Keratinocyte (primary cell): Measurements from ENCODE around the gene SPDYE8. TPM values are rescaled to one million over a fixed set of nuclear protein-coding genes. Genes with fewer than 3 reads are reported as not detected.
"Not testable (repeated sequence)": the region's sequence is repeated elsewhere in the genome, so short reads cannot be mapped to it uniquely, and the experiment has no call there.

Experiments
- DNase-seq: peaks from one replicate; pipeline ENCODE4 v3.0.0-alpha.2; 2011; ENCODE audit warnings: low read depth, missing footprints, low spot score
- FAIRE-seq: peaks from 2 replicates; lab custom pipeline; 2011; peaks lifted over from hg19 to GRCh38; lab: Jason Lieb, UNC
- H2AFZ ChIP-seq: 2 replicates; pipeline ENCODE4 v1.6.0; 2012; ENCODE audit warnings: low read length, control low read depth, inconsistent platforms; ENCODE audit not compliant: control insufficient read depth
- H3K27ac ChIP-seq: 2 replicates; pipeline ENCODE4 v1.5.1; 2011; ENCODE audit warnings: low read length; ENCODE audit not compliant: control insufficient read depth, insufficient read depth
- H3K27me3 ChIP-seq: 3 replicates; pipeline ENCODE4 v1.6.0; 2011; ENCODE audit warnings: low read length; ENCODE audit not compliant: control insufficient read depth, insufficient read depth; ENCODE audit errors: extremely low read depth
- H3K36me3 ChIP-seq, 2 experiments: 2 replicates in 1 of 2; 3 replicates in 1 of 2; pipeline ENCODE4 v1.5.1; 2011; ENCODE audit warnings: low read length in 2 of 2, mild to moderate bottlenecking in 1 of 2; ENCODE audit not compliant: control insufficient read depth in 2 of 2, insufficient read depth in 2 of 2; ENCODE audit errors: extremely low read depth in 1 of 2
- H3K4me1 ChIP-seq: 3 replicates; pipeline ENCODE4 v1.5.1; 2011; ENCODE audit warnings: low read length; ENCODE audit not compliant: control insufficient read depth, insufficient read depth; ENCODE audit errors: extremely low read depth
- H3K4me2 ChIP-seq: 3 replicates; pipeline ENCODE4 v1.6.0; 2011; ENCODE audit warnings: low read depth, low read length; ENCODE audit not compliant: control insufficient read depth, insufficient read depth; ENCODE audit errors: extremely low read depth
- H3K4me3 ChIP-seq, 3 experiments: fragments of 200-600 bp in 1 of 3; sonication (generic) in 1 of 3; 2 replicates in 2 of 3; 3 replicates in 1 of 3; pipeline ENCODE4 v1.5.1; 2011 to 2016; ENCODE audit warnings: low read length in 3 of 3, mild to moderate bottlenecking in 3 of 3, control low read depth in 2 of 3, inconsistent platforms in 1 of 3, low read depth in 1 of 3, mixed read lengths in 1 of 3, mixed run types in 1 of 3, moderate library complexity in 1 of 3; ENCODE audit not compliant: control insufficient read depth in 2 of 3, insufficient read depth in 2 of 3; ENCODE audit errors: extremely low read depth in 1 of 3
- H3K79me2 ChIP-seq: 2 replicates; pipeline ENCODE4 v1.6.0; 2012; ENCODE audit warnings: low read length; ENCODE audit not compliant: control insufficient read depth, insufficient read depth
- H3K9ac ChIP-seq: 3 replicates; pipeline ENCODE4 v1.6.0; 2011; ENCODE audit warnings: low read length; ENCODE audit not compliant: control insufficient read depth, insufficient read depth; ENCODE audit errors: extremely low read depth
- H3K9me1 ChIP-seq: 3 replicates; pipeline ENCODE4 v1.6.0; 2011; ENCODE audit warnings: low read length; ENCODE audit not compliant: control insufficient read depth, insufficient read depth; ENCODE audit errors: extremely low read depth
- H3K9me3 ChIP-seq: 2 replicates; pipeline ENCODE4 v1.5.1; 2012; ENCODE audit warnings: low read depth, low read length; ENCODE audit not compliant: control insufficient read depth
- H4K20me1 ChIP-seq: 3 replicates; pipeline ENCODE4 v1.6.0; 2011; ENCODE audit warnings: low read length; ENCODE audit not compliant: control insufficient read depth, insufficient read depth; ENCODE audit errors: extremely low read depth
- dilution Hi-C: fragments of 300-500 bp; cut with MboI; formaldehyde crosslinking; loops from one replicate; pipeline ENCODE4 v1.7.0; 2020; ENCODE audit warnings: low sequenced_read_pairs; ENCODE audit not compliant: extremely low pct_ligation_motif_present
- polyA plus RNA-seq, 5 experiments: library from polyadenylated mRNA; depleted of rRNA in 3 of 5; stranded (reverse) in 3 of 5; stranded (forward) in 1 of 5; unstranded in 1 of 5; fragments of >200 nt; gene quantifications; 1 replicate in 1 of 5; 2 replicates in 3 of 5; 3 replicates in 1 of 5; pipeline versions ENCODE4 v1.2.1 to v1.2.3, GENCODE V29; 2011 to 2012; ENCODE audit warnings: missing spikeins in 2 of 5, low read depth in 1 of 5, low replicate concordance in 1 of 5

The SPDYE8 gene
- polyA plus RNA-seq, 1 donor (not counting 4 experiments of a cell fraction or from before 2014, with no cell fraction given), result not detected

DNA sequence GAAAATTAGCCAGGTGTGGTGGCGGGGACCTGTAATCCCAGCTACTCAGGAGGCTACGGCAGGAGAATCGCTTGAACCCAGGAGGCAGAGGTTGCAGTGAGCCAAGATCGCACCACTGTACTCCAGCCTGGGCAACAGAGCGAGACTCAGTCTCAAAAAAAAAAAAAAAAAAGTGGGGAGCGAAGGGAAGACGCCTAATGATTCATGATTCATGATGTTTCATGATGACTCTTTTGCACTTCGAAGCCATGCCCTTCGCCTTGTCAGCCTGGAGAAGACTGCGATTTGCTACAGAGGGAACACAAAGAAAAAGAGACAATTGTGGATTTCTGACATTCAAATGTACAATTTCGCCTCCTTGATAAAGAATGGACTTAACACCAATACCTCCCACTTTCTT lies 47.5 kb downstream of the SPDYE8 start:
- dilution Hi-C loops, H3K27ac ChIP-seq, H2AFZ ChIP-seq, H3K4me3 ChIP-seq, FAIRE-seq, H3K36me3 ChIP-seq, H3K79me2 ChIP-seq, H3K4me2 ChIP-seq, H3K27me3 ChIP-seq, H4K20me1 ChIP-seq, H3K9me3 ChIP-seq, H3K9ac ChIP-seq, DNase-seq, H3K4me1 ChIP-seq, H3K9me1 ChIP-seq: not testable (repeated sequence)

DNA sequence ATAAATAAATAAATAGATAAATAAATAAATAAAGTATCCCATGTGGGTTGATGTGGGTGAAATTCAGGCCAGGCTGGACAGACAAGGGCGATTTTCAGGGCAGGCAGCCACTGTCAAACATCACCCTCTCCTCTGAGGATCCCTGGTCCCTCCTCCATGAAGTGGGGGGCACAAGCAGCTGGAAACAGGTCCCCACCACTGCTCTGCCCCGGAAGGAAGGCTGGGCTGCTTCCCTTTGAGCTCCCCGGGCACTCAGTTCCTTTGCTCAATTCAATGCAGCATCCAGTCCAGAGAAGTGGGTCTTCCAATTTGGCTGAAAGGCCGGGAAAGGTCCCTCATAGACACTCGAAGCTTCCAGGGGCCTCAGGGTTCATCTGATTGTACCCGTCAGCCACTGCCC lies 49.2 kb downstream of the SPDYE8 start:
- H3K9me3 ChIP-seq, dilution Hi-C loops, H3K4me2 ChIP-seq, H3K36me3 ChIP-seq, H3K79me2 ChIP-seq, H3K4me3 ChIP-seq, FAIRE-seq, H3K4me1 ChIP-seq, H3K27ac ChIP-seq, H3K9ac ChIP-seq, H3K9me1 ChIP-seq, DNase-seq, H3K27me3 ChIP-seq, H2AFZ ChIP-seq, H4K20me1 ChIP-seq: not testable (repeated sequence)

DNA sequence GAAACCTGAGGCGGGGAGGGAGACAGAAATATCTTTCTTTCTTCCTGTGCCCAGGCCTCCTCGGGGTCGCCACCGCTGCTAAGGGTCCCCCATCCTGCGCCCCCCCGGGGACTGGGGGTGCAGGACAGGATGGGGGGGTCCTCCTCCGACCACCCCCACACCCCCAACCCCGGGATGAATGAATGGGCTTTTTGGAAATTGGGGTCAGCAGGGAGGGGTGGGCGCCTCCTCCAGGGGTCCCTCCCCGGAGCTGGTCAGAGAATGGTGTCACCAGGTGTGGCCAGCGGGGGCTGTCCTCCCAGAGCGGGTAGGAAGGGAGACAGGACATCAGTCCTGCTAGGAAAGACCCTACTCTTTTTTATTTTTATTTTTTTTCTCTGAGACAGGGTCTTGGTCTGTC lies 53.1 kb downstream of the SPDYE8 start:
- DNase-seq, dilution Hi-C loops, H3K79me2 ChIP-seq, H3K4me1 ChIP-seq, H4K20me1 ChIP-seq, H3K9me3 ChIP-seq, H3K9ac ChIP-seq, H3K27me3 ChIP-seq, H3K27ac ChIP-seq, FAIRE-seq, H3K4me3 ChIP-seq, H2AFZ ChIP-seq, H3K36me3 ChIP-seq, H3K9me1 ChIP-seq, H3K4me2 ChIP-seq: not testable (repeated sequence)

DNA sequence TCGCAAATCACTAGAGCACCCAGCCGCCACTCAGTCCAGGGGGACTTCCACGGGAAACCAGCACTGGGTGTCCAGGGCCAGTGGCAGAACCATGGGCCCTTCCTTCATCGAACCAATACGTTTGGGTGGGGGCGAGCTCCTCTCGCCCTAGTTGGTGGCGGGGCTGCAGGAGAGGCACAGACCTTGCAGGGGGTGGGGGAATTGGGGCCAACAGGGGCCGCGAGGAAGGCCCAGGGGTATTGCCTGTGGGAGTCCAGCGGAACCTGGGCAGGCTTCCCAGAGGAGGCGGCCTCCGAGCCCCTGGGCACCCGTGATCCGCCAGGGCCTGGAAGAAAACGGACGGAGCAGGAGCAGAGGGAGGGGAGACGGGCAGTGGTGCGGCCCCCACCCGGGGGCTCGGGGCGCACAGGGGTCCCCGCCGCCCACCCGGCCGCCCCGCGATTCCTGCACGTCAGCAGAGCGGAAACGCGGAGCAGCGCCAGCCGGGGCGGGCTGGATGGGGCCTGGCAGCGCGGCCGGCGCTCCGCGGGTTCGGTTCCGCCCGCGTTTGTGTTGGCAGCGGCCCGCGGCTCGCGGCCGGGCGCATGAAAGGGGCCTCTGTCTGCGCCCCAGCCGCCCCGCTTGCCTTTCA lies 53.8 kb downstream of the SPDYE8 start:
- DNase-seq, H3K9me1 ChIP-seq, H2AFZ ChIP-seq, H3K4me1 ChIP-seq, H3K79me2 ChIP-seq, H3K9me3 ChIP-seq, H4K20me1 ChIP-seq, H3K27ac ChIP-seq, dilution Hi-C loops, FAIRE-seq, H3K9ac ChIP-seq, H3K36me3 ChIP-seq, H3K27me3 ChIP-seq, H3K4me3 ChIP-seq, H3K4me2 ChIP-seq: not testable (repeated sequence)

DNA sequence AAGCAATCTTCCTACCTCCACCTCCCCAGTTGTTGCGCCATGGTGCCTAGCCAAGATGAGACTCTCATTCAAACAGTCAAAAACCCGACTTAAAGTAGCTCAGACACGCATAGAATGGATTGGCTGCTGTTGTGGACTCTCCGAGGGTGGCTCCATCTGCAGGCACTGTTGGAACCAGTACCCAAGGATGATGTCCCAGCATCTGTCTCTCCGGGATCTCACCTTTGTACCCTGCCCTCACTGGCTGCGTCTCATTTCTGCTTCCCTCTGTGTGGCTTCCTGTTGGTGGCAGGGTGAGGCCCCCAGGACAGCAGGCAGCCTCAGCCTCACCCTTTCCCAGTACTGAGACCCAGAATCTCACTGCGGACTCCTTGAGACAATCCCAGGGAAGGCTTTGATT lies 54.8 kb downstream of the SPDYE8 start:
- H3K9ac ChIP-seq, FAIRE-seq, H2AFZ ChIP-seq, H4K20me1 ChIP-seq, H3K27ac ChIP-seq, H3K4me3 ChIP-seq, H3K9me1 ChIP-seq, dilution Hi-C loops, H3K9me3 ChIP-seq, H3K27me3 ChIP-seq, DNase-seq, H3K79me2 ChIP-seq, H3K4me2 ChIP-seq, H3K36me3 ChIP-seq, H3K4me1 ChIP-seq: not testable (repeated sequence)
